GM18519 (cell line): Measurements from ENCODE around the gene TRHDE.

Experiments used
- ATAC-seq: cut with Tn5 transposase; IDR thresholded peaks from one replicate; pipeline ENCODE4 v1.9.1; 2021; ENCODE audit warnings: mild to moderate bottlenecking, moderate library complexity; ENCODE audit not compliant: unreplicated experiment, low FRiP score

The TRHDE gene

DNA sequence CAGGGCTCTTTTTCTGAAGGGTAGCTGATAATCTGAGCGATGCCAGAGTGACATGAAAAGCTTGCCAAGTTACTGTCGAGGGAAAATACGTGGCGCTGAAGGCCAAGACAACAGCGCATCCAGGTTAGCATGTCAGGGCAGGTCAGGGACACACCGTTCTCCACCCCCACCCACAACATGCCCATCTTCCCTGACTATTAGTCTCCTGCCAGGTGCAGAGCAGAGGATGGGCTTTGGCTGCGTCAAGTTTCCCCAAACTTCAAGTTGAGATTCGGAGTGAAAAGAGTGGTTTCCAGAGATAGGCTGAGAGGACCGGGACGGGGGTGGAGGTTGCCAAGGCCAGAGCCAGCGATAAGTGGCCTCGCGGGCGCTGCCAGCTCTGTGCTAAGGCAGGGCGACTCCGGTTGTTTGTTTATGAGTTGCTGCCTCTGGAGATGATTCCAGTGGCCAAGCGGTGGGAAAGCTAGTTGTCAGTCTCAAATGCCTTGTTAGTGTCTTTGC lies 1.7 kb downstream of the TRHDE start:
- no peak for ATAC-seq

DNA sequence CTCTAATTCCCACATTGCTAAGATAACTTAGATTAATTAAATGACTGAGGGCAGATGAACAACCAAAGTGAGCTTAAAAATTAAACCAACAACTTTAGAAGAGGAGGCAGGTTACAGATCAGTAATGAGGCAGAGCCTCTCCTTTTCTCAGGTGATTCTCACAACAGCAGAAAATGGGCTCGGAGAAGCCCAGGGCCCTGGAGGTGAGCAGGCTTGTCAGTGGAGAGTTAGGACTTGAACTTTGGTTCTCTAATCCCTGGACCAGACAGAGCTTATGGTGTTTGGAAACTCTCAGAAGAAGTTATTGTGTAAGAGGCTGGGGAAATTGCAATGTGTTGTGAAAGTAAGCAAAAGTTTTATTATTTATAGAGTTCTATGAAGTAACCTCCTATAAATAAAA lies 2.8 kb downstream of the TRHDE start:
- ATAC-seq: no peak

DNA sequence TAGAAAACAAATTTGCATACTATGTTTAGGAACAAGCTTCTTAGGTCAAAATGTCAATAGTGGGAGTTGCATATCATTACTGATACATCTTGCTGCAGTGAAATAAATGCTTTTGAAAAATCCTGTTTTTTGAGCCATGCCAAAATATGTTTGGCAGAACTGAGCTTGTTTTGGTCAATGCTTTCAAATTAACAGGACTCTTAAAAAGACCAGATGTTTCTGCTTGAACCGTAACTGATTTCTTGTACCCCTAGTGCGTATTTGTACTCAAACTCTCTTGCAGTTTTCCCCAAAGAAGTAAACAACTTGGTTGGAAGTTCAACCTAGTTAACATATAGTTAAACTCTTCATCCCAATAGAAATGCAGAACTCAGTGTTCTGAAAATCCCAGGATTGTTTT lies 3.4 kb downstream of the TRHDE start:
- ATAC-seq: no peak

DNA sequence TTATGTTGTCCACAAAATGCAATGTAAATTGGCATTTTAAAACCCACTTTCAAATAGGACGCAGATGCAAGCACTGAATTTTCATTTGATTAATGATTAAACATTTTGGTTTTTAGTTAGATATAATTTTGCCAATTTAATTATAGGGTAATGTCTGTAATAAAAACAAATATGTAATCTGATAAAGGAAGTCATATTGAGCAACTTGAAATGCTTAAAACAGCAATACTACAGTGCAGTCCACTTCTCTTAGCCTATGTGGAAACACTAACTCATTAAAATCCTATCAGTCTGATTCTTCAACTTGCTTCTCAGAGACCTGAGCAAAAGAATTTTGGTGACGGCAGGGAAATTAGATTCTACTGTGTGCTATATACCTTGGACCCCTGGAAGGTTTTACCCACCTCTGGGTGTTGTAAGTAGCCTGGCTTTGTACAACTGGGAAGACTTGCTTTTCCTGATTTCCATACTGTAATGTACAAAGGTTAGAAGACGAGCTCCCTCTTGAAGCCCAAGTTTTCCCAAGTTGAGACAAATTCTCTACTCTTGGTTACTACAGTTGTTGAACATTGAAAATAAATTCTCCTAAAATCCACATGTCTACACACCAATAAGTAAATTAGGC lies 4.1 kb downstream of the TRHDE start:
- no peak for ATAC-seq

DNA sequence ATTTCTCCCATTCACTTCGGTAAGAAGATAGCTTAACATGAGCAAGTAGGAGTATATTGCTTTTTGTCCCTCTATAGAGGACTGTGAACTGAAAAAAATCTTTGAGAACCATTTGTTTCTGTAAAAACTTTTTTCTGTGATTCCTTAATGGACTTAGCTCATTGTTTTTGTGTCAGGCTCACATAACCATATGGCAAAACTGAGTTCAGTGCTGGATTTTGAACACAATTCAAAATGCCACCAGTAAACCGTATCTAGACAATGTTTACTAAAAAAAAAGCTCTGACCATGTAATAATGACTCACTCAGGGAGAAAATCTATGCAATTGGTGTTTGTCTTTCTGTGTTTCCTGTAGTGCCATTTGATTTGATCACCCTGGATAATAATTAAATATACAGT lies 5.2 kb downstream of the TRHDE start:
- no peak for ATAC-seq

DNA sequence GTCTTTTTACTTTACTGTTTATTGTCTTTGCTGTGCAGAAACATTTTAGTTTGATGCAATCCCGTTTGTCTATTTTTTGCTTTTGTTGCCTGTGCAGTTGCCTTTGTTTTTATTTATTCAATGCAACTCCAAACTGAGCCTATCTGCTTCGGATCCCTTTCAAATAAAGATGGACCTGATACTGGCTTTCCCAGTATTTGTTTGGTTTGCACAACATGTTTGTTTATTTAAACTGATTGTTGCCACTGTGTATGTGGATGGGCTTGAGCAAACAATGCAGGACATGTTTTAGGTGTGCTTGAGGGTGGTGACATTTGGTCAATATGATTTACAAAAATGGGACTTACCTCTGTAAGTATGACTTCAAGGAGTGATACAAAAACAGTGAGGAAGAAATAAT lies 6.7 kb downstream of the TRHDE start:
- ATAC-seq: no peak

DNA sequence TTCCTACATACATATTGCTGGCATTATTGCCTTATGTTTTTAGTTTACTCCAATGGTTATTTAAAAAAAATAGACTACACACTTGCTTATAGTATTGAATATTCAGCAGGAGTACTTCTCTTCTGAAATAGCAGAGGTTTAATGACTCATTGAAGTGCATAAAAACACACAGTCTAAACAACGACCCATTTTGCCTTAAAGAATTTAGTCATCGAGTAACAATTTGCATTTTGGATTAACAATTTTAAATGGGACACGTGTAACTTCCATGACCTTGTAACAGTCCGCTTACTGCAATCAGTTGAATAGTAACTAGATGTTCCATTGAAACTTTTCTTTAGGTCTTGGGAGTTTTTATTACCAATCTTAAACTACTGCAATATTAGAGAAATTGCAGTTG lies 9.0 kb downstream of the TRHDE start:
- no peak for ATAC-seq

DNA sequence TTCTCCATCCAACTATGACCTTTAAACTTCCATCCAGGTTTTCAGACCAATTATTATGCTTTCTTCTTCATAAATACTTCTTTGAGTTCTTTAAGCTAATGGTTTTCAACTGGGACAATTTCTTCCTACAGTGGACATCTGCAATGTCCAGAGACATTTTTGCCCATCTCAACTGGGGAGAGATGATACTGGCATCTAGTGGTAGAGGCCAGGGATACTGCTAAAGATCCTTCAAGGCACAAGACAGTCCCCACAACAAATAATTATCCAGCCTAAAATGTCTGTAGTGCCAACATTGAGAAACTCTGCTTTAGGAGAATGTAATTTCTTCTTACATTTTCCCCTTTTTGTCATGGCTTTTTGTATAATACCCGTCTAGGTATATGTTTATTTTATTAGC lies 10.6 kb downstream of the TRHDE start:
- ATAC-seq: no peak

DNA sequence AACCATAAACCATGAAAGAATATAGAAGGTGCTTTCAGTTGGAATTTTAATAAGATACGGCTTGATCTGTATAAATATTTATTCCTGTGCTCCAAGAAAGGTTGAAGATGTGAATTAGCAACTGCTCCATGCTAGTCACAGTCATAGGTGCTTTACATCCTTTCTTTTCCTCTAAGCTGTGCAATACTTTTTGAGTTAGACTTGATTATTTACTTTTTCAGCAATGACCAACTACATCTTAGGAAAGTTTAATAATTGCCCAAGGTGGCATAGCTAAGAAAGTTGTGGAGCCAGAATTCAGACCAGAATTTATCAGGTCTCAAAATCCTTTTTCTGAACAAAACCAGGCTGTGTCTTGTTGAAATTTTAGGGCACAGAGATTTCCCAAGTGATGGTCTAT lies 13.7 kb downstream of the TRHDE start:
- no peak for ATAC-seq

DNA sequence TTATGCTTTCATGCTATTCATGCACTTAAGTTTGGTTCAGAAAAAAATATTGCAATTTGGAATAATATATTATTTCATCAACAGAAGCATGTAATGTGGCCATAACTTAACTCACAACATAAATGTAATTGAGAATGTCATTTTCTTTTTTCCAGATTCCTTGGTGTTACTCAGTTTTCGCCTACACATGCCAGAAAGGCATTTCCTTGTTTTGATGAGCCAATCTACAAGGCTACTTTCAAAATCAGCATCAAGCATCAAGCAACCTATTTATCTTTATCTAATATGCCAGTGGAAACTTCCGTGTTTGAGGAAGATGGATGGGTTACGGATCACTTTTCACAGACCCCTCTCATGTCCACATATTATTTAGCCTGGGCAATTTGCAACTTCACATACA lies 14.4 kb downstream of the TRHDE start:
- no peak for ATAC-seq

DNA sequence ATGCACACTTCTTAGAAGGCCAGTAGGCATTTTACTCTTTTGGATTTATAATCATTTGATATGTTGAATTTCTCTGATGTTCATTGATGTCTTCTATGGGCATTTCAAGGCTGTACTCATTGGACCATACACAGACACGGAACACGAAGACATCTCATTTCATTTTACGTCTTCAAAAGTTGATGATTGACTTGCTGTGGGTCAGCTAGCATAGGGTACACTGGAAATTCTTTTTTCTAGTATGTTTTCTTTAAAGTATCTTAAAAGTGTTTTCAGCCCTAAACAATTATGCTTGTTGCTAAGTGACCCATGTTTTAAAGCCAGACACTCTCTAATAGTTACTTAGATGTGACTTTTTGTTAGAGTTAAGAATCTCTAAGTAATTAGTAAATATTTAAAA lies 16.3 kb downstream of the TRHDE start:
- no peak for ATAC-seq

DNA sequence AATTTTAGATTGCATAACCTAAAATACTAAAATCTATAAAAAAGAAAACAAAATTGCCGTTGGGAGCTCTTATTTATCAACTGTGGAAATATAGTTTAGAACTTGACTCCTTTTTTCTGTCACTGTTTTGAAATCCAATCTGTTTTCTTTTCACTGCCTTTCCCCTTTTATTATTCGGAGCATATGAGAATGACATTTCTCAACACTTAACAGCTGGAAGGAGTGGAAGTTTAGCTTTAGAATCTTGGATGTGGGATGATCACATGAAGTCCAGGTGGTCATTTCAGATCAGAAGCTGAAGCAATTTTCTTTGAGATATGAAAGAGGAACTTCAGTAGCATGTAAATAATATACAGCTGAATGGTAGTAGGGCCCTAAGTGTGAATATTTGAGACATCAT lies 16.7 kb downstream of the TRHDE start:
- no peak for ATAC-seq

DNA sequence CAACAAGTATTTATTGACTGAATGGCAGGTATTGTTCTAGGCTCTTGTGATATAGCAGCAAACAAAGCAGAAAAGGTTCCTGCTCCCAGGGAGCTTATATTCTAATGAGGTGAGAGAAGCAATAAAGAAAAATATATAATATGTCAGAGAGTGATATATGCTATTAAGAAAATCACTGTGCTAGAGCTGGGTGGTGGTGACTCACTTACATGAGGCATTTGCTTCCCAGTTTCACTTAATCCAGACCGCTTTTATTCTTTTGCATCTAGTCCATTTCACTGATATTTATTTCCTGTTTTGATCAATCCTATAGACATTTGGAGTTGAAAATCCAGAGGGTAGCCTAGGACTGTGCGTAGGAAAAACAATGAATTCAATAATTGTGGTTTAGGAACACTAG lies 17.5 kb downstream of the TRHDE start:
- ATAC-seq: no peak

DNA sequence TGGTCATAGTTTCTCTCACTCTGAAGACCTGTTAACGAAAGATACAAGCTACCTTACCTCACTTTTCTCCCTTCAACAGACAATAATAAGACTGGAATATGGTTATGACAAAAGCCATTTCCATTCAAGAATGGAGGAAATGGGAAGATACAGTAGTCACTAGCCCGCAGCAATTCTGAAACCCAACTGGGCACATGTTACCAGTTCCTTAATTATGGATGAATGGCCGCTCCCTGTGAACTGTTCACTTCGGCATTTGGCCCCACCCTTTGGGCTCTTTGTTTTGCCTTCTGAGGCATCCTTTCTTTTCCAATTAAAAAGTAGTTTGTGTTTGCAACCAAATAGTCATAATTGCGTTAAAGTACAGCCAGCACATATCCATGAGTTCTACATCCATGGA lies 19.0 kb downstream of the TRHDE start:
- ATAC-seq: no peak

DNA sequence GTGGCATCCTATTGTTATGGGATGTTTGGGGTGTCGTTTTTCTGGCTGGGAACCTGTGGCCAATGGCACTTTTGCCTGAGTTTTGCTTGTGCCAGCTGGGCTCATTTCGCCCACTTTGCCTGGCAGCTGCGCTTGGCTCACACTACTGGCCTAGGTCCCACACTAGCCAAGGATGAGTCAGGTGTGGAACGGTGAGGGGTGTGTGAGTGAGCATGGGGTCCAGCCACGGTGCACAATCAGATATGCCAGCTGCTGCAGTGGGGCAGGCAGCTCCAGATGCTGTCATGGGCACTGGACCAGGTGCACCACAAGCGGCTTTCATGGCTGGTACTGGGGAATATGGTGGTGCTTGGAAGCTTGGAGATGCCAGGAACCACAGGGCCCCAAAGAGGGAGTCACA lies 21.5 kb downstream of the TRHDE start:
- ATAC-seq: no peak

DNA sequence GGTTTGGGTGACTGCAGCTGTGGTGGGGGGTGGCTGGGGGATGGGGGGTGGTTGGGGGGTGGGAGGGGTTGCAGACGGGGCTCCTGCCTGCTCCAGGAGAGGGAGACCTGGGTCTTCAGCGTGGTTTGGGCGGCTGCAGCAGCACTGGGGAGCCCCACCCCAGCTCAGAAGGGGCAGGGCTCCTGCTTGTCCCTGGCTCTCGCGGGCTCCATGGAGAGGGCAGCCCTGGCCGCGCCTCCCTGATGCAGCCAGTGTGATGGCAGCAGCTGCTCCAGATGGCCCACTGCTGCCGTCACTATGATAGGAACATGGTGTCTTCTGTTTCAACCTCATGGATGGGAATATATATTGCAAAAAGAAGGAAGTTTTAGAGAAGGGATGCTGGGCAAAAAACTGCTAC lies 22.9 kb downstream of the TRHDE start:
- no peak for ATAC-seq

DNA sequence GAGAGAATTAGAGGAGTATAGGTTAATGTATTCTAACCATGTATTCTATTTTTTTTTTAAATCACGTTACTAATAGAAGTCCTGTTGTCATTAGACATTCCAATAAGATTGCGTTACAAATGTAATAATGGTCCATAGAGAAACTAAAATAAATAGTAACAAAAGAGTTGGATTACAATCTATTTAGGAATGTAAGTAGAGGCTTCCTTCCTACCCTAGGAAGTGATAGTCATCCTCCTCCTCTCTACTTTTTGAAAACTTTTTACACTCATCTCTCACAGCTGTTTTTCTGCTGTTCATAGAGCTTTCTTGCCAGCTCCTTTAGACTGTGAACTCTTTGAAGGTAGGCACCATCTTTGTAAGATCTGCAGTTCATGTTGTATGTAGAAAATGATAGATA lies 23.6 kb downstream of the TRHDE start:
- no peak for ATAC-seq

DNA sequence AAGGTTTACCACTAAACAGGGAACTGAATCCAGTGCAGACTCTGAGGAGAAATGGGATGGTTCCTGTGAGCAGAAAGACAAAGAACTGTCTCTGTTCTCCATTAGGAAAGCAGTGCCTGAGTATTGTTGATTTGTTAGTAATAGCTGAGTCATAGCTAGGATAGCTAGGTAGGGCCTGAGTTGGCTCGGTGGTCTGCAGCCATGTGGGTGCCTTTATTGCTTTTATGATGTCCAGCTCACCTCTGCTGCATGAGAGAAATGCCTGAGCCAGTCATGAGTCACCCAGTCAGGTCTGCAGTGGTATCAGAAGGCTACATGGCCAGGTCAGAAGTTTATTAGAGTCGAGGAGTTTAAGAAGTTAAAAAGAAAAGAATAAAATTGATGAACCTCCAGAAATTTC lies 24.2 kb downstream of the TRHDE start:
- no peak for ATAC-seq

DNA sequence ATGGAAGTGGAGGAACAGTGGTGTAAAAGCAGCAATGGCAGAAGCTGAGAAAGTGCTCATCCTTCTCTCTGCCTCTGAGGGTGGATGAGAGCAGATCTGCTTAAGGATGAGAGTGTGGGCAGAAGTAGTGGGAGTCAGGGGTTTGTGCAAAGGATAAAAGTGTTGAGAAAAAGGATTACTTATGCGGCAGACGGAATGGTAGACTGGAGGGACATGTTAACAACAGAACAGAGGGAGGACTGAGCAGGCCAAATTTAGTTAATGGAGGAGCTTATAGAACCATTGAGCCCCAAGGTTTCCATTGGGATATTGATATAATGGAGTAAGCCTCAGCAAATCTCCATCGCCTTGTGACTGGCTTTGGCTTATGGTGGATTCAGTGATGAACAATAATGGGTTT lies 25.5 kb downstream of the TRHDE start:
- no peak for ATAC-seq

DNA sequence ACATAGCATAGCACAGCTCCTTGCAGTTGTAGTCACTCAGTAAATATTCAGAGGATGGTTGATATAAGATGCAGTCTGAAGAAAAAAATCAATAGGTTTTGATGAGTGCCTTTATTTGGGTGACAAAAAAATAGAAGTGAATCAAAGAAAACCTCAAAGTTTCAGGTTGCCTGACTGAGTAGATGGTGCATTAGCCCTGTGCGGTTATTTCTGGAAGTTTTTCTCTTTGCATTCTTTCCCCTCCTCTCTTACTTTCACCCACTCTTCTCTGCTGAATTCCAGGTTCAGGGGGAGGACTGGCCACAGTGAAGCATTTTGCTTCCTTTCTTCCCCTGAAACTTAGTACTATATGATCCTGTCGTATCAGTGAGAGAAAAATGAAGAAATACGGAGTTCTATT lies 28.6 kb downstream of the TRHDE start:
- no peak for ATAC-seq

DNA sequence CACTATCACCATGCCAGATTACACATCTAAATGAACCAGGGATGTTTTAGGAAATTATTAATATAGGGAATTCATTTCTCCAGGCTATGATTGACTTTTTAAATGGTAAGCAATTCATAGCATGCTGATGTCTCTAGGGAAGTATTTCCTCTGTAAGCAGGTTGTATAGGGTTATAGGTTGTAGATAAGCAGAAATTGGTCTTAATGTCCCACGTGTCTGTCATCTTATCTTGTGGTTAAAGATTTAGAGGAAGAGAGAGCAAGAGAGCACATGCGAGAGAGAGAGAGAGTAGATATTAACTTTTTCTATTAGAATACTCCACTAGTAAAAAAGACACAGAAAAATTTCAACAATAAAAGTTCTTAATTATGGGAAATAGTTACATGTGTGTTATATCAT lies 32.6 kb downstream of the TRHDE start:
- ATAC-seq: no peak

DNA sequence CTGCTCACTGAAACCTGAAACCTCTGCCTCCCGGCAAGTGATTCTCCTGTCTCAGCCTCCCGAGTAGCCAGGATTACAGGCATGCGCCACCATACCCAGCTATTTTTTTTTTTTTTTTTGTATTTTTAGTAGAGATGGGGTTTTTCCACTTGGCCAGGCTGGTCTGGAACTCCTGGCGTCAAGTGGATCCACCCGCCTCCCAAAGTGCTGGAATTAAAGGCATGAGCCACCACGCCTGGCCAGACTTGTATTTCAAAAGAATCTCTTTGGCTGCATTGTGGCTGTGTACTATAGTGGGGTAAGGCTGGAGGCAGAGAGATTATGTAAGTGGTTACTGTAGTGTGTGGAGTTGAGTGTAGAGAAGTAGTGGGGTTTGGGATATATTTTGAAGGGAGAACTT lies 35.1 kb downstream of the TRHDE start:
- ATAC-seq: no peak

DNA sequence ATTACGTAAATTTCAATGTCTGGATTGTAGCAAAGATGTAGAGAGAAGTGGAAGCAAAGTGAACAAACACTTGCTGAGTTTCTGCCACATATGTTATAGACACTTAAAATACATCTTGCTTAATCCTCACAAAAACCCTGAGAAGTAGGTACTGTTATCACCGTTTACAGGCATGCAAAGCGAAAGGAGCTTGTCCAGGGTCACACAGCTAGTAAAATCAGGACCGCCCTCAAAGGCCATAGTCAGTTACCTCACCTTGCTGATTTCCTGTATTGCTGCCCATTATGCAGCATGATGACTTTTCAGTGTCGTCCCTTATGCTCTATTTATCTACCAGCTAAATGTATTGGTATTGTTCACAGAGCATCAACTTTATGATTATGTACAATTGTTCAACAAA lies 39.8 kb downstream of the TRHDE start:
- no peak for ATAC-seq
